ENCODE results near the gene ZNF69.
"Not testable (repeated sequence)": the region's sequence is repeated elsewhere in the genome, so short reads cannot be mapped to it uniquely, and the experiment has no call there.

GRCh38 chr19:11941361-11941887, 53.8 kb downstream of the ZNF69 start:
- not testable (repeated sequence) for TF ChIP-seq POLR2A, CTCF (IDR thresholded peaks at IDR 0.05)
